Right lobe of liver (tissue), 6 donors: ENCODE measurements around the gene DDR2. TPM values are rescaled to one million over a fixed set of nuclear protein-coding genes. Genes with fewer than 3 reads are reported as not detected.

Experiments
- ATAC-seq, 4 donors: fragments of 200-7000 bp; cut with Tn5 transposase; one replicate each; pipeline ENCODE4 v1.9.1; 2020; ENCODE audit warnings: mild to moderate bottlenecking in 4 of 4, moderate library complexity in 4 of 4
- DNase-seq, 3 donors: peaks; one replicate each; pipeline ENCODE4 v3.0.0-alpha.2; 2020
- H3K27ac ChIP-seq, 3 donors: fragments of 200-600 bp; one replicate each; pipeline ENCODE4 v1.8.0; 2022
- H3K27me3 ChIP-seq, 2 donors: fragments of 200-600 bp; one replicate each; pipeline ENCODE4 v1.8.0; 2022
- H3K36me3 ChIP-seq, 4 donors: fragments of 200-600 bp; sonication (generic) in 1 of 4; one replicate each; pipeline versions ENCODE4 v1.5.1 to v1.8.0; 2017 to 2022; ENCODE audit warnings: control low read depth in 1 of 4
- H3K4me1 ChIP-seq, 4 donors: fragments of 200-600 bp; sonication (generic) in 1 of 4; one replicate each; pipeline versions ENCODE4 v1.5.1 to v1.8.0; 2017 to 2022; ENCODE audit warnings: control low read depth in 1 of 4
- H3K4me3 ChIP-seq, 3 donors: fragments of 200-600 bp; one replicate each; pipeline ENCODE4 v1.8.0; 2022
- H3K9me3 ChIP-seq, 4 donors: fragments of 200-600 bp; sonication (generic) in 1 of 4; one replicate each; pipeline versions ENCODE4 v1.5.1 to v1.8.0; 2017 to 2022; ENCODE audit warnings: control low read depth in 1 of 4
- CTCF ChIP-seq, 4 donors: fragments of 200-600 bp in 3 of 4; fragments of 450-650 bp in 1 of 4; IDR thresholded peaks; one replicate each; pipeline versions ENCODE4 v1.5.1 to v1.8.0; 2016 to 2022; ENCODE audit warnings: antibody characterized with exemption in 4 of 4, mild to moderate bottlenecking in 2 of 4
- POLR2A ChIP-seq: fragments of 450-650 bp; IDR thresholded peaks from one replicate; pipeline ENCODE4 v1.6.1; 2017; ENCODE audit warnings: antibody characterized with exemption, mild to moderate bottlenecking
- WGBS: methylation state at CpG from one replicate; pipeline ENCODE4 v1.1.6; 2018; ENCODE audit warnings: low coverage, low lambda C conversion rate; ENCODE audit not compliant: insufficient coverage; ENCODE audit errors: missing lambda C conversion rate; 5-methylcytosine and 5-hydroxymethylcytosine counted together
- intact Hi-C, 2 donors: fragments of 100-400 bp; cut with DNase I; formaldehyde crosslinking; loops; one replicate each; pipeline versions ENCODE4 v1.11.2 to v1.14.1; 2022
- total RNA-seq, 6 experiments: library from RNA; depleted of rRNA in 2 of 6; stranded (reverse); fragments of >200 nt in 2 of 6; fragmentation: NEBNext Ultra II Directional in 3 of 6; extraction: Animal tissue kit (Norgen Biotek cat#: 25700) in 3 of 6; gene quantifications; one replicate each; pipeline versions ENCODE4 v1.1.0 to v1.2.4, GENCODE V29; 2016 to 2023
- donor health status: DM: no; HTN: yes; CAD: no.
- donor health status: DM: no; HTN: no; CAD: no.
- donor health status: DM: no; HTN: no; CAD: no.
- donor health status: DM: no; HTN: yes; CAD: no.
- donor health status: DM: no; HTN: yes; CAD: no.

DDR2 gene
- total RNA-seq, 6 experiments from 2014 or later = 2.7 to 4.7 (median 3.1) TPM

DNA sequence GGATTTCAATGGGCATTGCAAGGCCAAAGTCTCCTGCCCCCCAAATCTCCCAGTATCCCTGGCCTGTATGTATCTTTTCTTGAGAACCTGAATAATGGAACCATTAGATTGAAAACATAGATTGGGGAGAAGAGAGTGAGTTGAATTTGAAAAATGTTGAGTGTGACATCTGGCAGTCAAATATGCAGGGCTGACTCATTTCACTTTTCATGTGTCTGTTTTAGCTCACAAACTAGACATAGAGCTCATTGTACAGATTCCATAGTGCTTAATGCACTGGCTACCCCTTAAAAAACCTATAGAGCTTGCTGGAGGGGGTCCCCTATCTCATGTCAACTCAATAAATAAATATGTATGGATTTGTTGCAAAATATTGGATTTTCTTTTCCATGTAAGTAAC, 30.8 kb downstream of the DDR2 start:
- no peak for DNase-seq
- Histone ChIP-seq H3K27me3 (no peaks in the 10 kb centered on the region), H3K4me1 (no peaks in the 10 kb centered on the region), H3K9me3 (no peaks in the 10 kb centered on the region), H3K4me3 (no peak overlapping the region), H3K27ac (no peak overlapping the region), H3K36me3 (no peaks in the 10 kb centered on the region)
- no peak for TF ChIP-seq POLR2A
- TF ChIP-seq CTCF (IDR thresholded peaks at IDR 0.05) = no peak
- no peak for ATAC-seq
- intact Hi-C loops = no loop called here

GRCh38 chr1:162663589-162664106, 31.4 kb downstream of the DDR2 start:
- intact Hi-C loops = no loop called here
- 51% methylated on average over 6 of the region's 8 CpGs for WGBS

GRCh38 chr1:162666006-162666645, 33.9 kb downstream of the DDR2 start:
- no peak for DNase-seq
- 81% methylated on average over 5 of the region's 5 CpGs for WGBS
- Histone ChIP-seq H3K4me1 (no peaks in the 10 kb centered on the region), H3K27me3 (no peaks in the 10 kb centered on the region), H3K4me3 (no peak overlapping the region), H3K36me3 (no peaks in the 10 kb centered on the region), H3K27ac (no peak overlapping the region), H3K9me3 (no peaks in the 10 kb centered on the region)
- no peak for ATAC-seq
- intact Hi-C loops = no loop called here
- TF ChIP-seq POLR2A = no peak

More at GRCh38 chr1:162663589-162664106, 31.4 kb downstream of the DDR2 start:
- H3K4me3 ChIP-seq = no peak overlapping the region
- ATAC-seq = no peak
- H3K9me3 ChIP-seq = no peaks in the 10 kb centered on the region
- H3K27ac ChIP-seq = no peak overlapping the region
- H3K4me1 ChIP-seq = no peaks in the 10 kb centered on the region
- DNase-seq = no peak
- TF ChIP-seq POLR2A = no peak
- no peak for TF ChIP-seq CTCF (IDR thresholded peaks at IDR 0.05)
- H3K27me3 ChIP-seq = no peaks in the 10 kb centered on the region
- no peaks in the 10 kb centered on the region for H3K36me3 ChIP-seq

GRCh38 chr1:162667381-162668080, 35.3 kb downstream of the DDR2 start:
- H3K27me3 ChIP-seq = no peaks in the 10 kb centered on the region
- DNase-seq (no peak), ATAC-seq (peak in 2 of 4 donors; percentile 10 to 45)
- H3K27ac ChIP-seq = no peak overlapping the region
- no peaks in the 10 kb centered on the region for H3K9me3 ChIP-seq
- no peak overlapping the region for H3K4me3 ChIP-seq
- TF ChIP-seq CTCF (IDR thresholded peaks at IDR 0.05) (no peak), POLR2A (no peak)
- H3K36me3 ChIP-seq = no peaks in the 10 kb centered on the region
- H3K4me1 ChIP-seq = no peaks in the 10 kb centered on the region
- WGBS = 40% methylated on average over 2 of the region's 2 CpGs
- intact Hi-C loops = no loop called here

GRCh38 chr1:162670928-162671663, 38.8 kb downstream of the DDR2 start:
- no peaks in the 10 kb centered on the region for H3K27me3 ChIP-seq
- TF ChIP-seq POLR2A (no peak), CTCF (IDR thresholded peaks at IDR 0.05) (no peak)
- H3K27ac ChIP-seq = peak overlapping the region in 1 of 3 donors; percentile 29
- H3K9me3 ChIP-seq = no peaks in the 10 kb centered on the region
- no peak for DNase-seq
- intact Hi-C loops = no loop called here
- no peaks in the 10 kb centered on the region for H3K36me3 ChIP-seq
- no peaks in the 10 kb centered on the region for H3K4me1 ChIP-seq
- WGBS = 35% methylated on average over 2 of the region's 8 CpGs
- H3K4me3 ChIP-seq = no peak overlapping the region
- ATAC-seq = peak; percentile 51 to 81 (median 64)
